Measurements from ENCODE around the gene NAALADL2. TPM values are rescaled to one million over a fixed set of nuclear protein-coding genes. Genes with fewer than 3 reads are reported as not detected.
A peak's percentile ranks its signal among the peaks of the same experiment; 100 is the strongest.

The NAALADL2 gene
- total and polyA plus RNA-seq, 2 of the 4 experiments (the other 2 are of a cell fraction) = 3.8 to 19.2 TPM

- ATAC-seq (ENCODE audit: low read depth) (peak; percentile 75), DNase-seq (peak; percentile 73)
- no peak overlapping the region for H3K14ac ChIP-seq (replicated peaks; ENCODE audit: low read depth, low read length)
- peak overlapping the region; percentile 3; the same call in 1 of the 2 replicates for H3K4me2 ChIP-seq (ENCODE audit: low read depth, low read length)
- no peak overlapping the region for H4K5ac ChIP-seq (ENCODE audit: low read depth, low read length)
- no peaks in the 10 kb centered on the region for H4K20me1 ChIP-seq (ENCODE audit: insufficient read depth, low read length)
- H4K8ac ChIP-seq (ENCODE audit: low read depth in 2 of 2, low read length in 2 of 2) = no peak overlapping the region
- H3K27ac ChIP-seq (ENCODE audit: insufficient read depth, low read length) = no peak overlapping the region; the same call in 1 of the 2 replicates
- no peak overlapping the region for H4K91ac ChIP-seq (ENCODE audit: insufficient read depth, low read depth, low read length)
- intact Hi-C loops (cut with micrococcal nuclease) (no loop called here), in situ Hi-C loops (cut with MboI; ENCODE audit: low sequenced_read_pairs) (no loop called here), dilution Hi-C loops (cut with HindIII; ENCODE audit: low sequenced_read_pairs, unreplicated experiment) (no loop called here)
- ChIA-PET POLR2A (ENCODE audit: unreplicated experiment) (no interaction called here), CTCF (interaction anchor here (0.7 kb wide), 1 partner anchor 18 kb away, joined by 4 read pairs; no protein-coding TSS in a partner anchor)
- H3K4me3 ChIP-seq (ENCODE audit: insufficient read depth, low read depth, low read length) = no peak overlapping the region
- H2BK20ac ChIP-seq (ENCODE audit: low read depth, low read length) = no peak overlapping the region
- no peak for TF ChIP-seq RFX5 (IDR thresholded peaks at IDR 0.05; ENCODE audit: low read depth, low read length)
- no peak for TF ChIP-seq CTCF (conservative IDR thresholded peaks at IDR 0.05; ENCODE audit: low read depth, low read length)
- TF ChIP-seq RAD21 (IDR thresholded peaks at IDR 0.05; ENCODE audit: low read length) = no peak
- TF ChIP-seq USF2 (IDR thresholded peaks at IDR 0.05; ENCODE audit: low read depth, low read length) = no peak
- no peak for TF ChIP-seq MXI1 (IDR thresholded peaks at IDR 0.05; ENCODE audit: borderline replicate concordance, low read depth, low read length)
- TF ChIP-seq SMC3 (IDR thresholded peaks at IDR 0.05; ENCODE audit: low read depth, low read length) = no peak
- TF ChIP-seq MAFK (IDR thresholded peaks at IDR 0.05; ENCODE audit: low read depth, low read length) = no peak
- no peaks in the 10 kb centered on the region for H3K27me3 ChIP-seq (ENCODE audit: control insufficient read depth, insufficient read depth, low read length)
- peaks cover 4% of the 10 kb centered on the region for H3K4me1 ChIP-seq (ENCODE audit: control insufficient read depth, insufficient read depth, low read length)
- no peaks in the 10 kb centered on the region for H3K36me3 ChIP-seq (ENCODE audit: control insufficient read depth, insufficient read depth, low read length)
- H2BK5ac ChIP-seq (ENCODE audit: low read depth, low read length, poor library complexity, severe bottlenecking) = peak overlapping the region; percentile 49
- no peak overlapping the region for H2BK15ac ChIP-seq (ENCODE audit: low read depth, low read length)
- H3K56ac ChIP-seq (ENCODE audit: extremely low read depth, insufficient read depth, low read length) = no peak overlapping the region
- H3K4ac ChIP-seq (ENCODE audit: low read depth, low read length) = no peak overlapping the region
- H2BK120ac ChIP-seq (ENCODE audit: low read depth, low read length) = no peak overlapping the region
- no peak overlapping the region for H2AK5ac ChIP-seq (ENCODE audit: low read depth, low read length)
- H3K23ac ChIP-seq (ENCODE audit: low read depth, low read length) = no peak overlapping the region
- H2AFZ ChIP-seq (replicated peaks; ENCODE audit: low read length, poor library complexity) = no peak overlapping the region
- no peaks in the 10 kb centered on the region for H3K9me3 ChIP-seq (ENCODE audit: control insufficient read depth, insufficient read depth, low read length)
- H3K79me1 ChIP-seq (ENCODE audit: low read depth in 1 of 2, low read length in 2 of 2) = no peaks in the 10 kb centered on the region
- no peak overlapping the region for H2AK9ac ChIP-seq (replicated peaks; ENCODE audit: low read depth, low read length, poor library complexity)
- no peak overlapping the region for H3K9ac ChIP-seq (ENCODE audit: low read depth, low read length)
- H3K18ac ChIP-seq (ENCODE audit: low read depth, low read length) = no peak overlapping the region
- BruUV-seq (replicated peaks) = no TSS peak
- 0 out of 2 replicates have a peak, but pooled peaks cover 4% of the 10 kb centered on the region for H3K9me1 ChIP-seq (ENCODE audit: insufficient read depth, low read length)
- no CpG with 5 or more reads among the region's 2 CpGs for WGBS, 2 experiments (ENCODE audit: extremely low coverage in 2 of 2, insufficient read length in 1 of 2)
These were observed 182.2 kb downstream of the NAALADL2 start for GRCh38 chr3:175041369-175041768.

Data from IMR-90 (cell line).